Lower leg skin (tissue), 3 donors: ENCODE data around the gene CEP131.

Experiments used
- CTCF ChIP-seq, 3 donors: fragments of 450-650 bp; IDR thresholded peaks; one replicate each; pipeline ENCODE4 v1.5.1; 2016; ENCODE audit warnings: antibody characterized with exemption in 3 of 3, mild to moderate bottlenecking in 3 of 3, moderate library complexity in 2 of 3
- POLR2A ChIP-seq, 2 donors: fragments of 450-650 bp; IDR thresholded peaks; one replicate each; pipeline ENCODE4 v1.6.1; 2016 to 2017; ENCODE audit warnings: antibody characterized with exemption in 2 of 2, mild to moderate bottlenecking in 1 of 2, moderate library complexity in 1 of 2

- TF ChIP-seq CTCF (IDR thresholded peaks at IDR 0.05) = no peak
- TF ChIP-seq POLR2A (IDR thresholded peaks at IDR 0.05) = no peak
Measured at GRCh38 chr17:81218459-81218858, 4.3 kb downstream of the CEP131 start.
